Activated CD4-positive, alpha-beta T cell treated with anti-CD3 and anti-CD28 coated beads, Interleukin-2, amount 10 ng/mL, durations not matched to agents 7 days and 5 days (primary cell): ENCODE results near the gene RBM15B. TPM values are rescaled to one million over a fixed set of nuclear protein-coding genes. Genes with fewer than 3 reads are reported as not detected.
"Not testable (repeated sequence)": the region's sequence is repeated elsewhere in the genome, so short reads cannot be mapped to it uniquely, and the experiment has no call there.

Experiments
- CTCF ChIA-PET: fragments of 350-600 bp; sonication (Branson Sonifier 250); formaldehyde crosslinking; loops from one replicate; lab custom pipeline; 2021; ENCODE audit warnings: antibody characterized with exemption; lab: Charles Lee
- POLR2A ChIA-PET: fragments of 350-600 bp; sonication (Branson Sonifier 250); formaldehyde crosslinking; loops from one replicate; lab custom pipeline; 2021; ENCODE audit warnings: antibody characterized with exemption; lab: Charles Lee
- DNase-seq: peaks from one replicate; pipeline ENCODE4 v3.0.0-alpha.2; 2020
- H3K27ac Mint-ChIP-seq: one replicate; pipeline ENCODE4 v1.8.0; 2021; ENCODE audit warnings: mild to moderate bottlenecking, moderate library complexity, mixed read lengths
- H3K27me3 Mint-ChIP-seq: one replicate; pipeline ENCODE4 v1.8.0; 2021; ENCODE audit warnings: mixed read lengths
- H3K36me3 Mint-ChIP-seq: one replicate; pipeline ENCODE4 v1.8.0; 2021; ENCODE audit warnings: low read depth, mixed read lengths
- H3K4me1 Mint-ChIP-seq: one replicate; pipeline ENCODE4 v1.8.0; 2021; ENCODE audit warnings: mixed read lengths
- H3K4me3 Mint-ChIP-seq: one replicate; pipeline ENCODE4 v1.8.0; 2021; ENCODE audit warnings: mild to moderate bottlenecking, moderate library complexity, mixed read lengths
- H3K9me3 Mint-ChIP-seq: one replicate; pipeline ENCODE4 v1.8.0; 2021; ENCODE audit warnings: mixed read lengths
- total RNA-seq, 2 experiments: library from RNA; stranded (reverse); gene quantifications; one replicate each; pipeline ENCODE4 v1.2.3, GENCODE V29; 2021

RBM15B gene
- total RNA-seq, 2 experiments from 2014 or later, result 29.0 to 29.8 TPM

- Mint-ChIP-seq H3K4me3 (no peak overlapping the region), H3K4me1 (no peaks in the 10 kb centered on the region), H3K36me3 (no peaks in the 10 kb centered on the region), H3K27me3 (peaks cover 7% of the 10 kb centered on the region), H3K27ac (no peak overlapping the region), H3K9me3 (no peaks in the 10 kb centered on the region)
- ChIA-PET CTCF (no interaction called here), POLR2A (no interaction called here)
- DNase-seq, result no peak
Measured at GRCh38 chr3:51361746-51362145, 29.3 kb upstream of the RBM15B start.

DNA sequence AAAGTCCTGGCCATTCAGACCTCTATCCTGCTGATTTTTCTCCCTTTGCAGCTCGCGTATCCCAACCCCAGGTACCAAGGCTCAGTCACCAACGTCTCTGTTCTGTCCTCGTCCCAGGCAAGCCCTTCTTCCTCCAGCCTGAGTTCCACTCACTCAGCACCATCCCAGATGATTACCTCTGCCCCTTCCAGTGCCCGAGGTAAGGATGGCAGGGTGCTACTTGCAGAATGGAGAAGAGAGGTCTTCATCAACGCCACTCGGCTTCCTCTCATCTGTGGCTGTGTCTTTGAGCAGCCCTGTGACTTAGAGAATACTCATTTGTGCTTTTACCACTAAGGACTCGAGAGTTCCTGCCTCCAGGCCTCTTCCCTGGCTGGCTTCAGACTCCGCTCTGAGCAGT lies 28.6 kb upstream of the RBM15B start:
- Mint-ChIP-seq H3K4me3 (no peak overlapping the region), H3K9me3 (no peaks in the 10 kb centered on the region)
- CTCF ChIA-PET, result no interaction called here

GRCh38 chr3:51368276-51368675 lies 22.8 kb upstream of the RBM15B start:
- not testable (repeated sequence) for H3K9me3 Mint-ChIP-seq
- CTCF ChIA-PET, result interaction anchor here (1.0 kb wide), 1 partner anchor 752 kb away, joined by 3 read pairs; the partner anchor contains the start of gene MAPKAPK3

More for the DNA sequence above, 28.6 kb upstream of the RBM15B start:
- no peak overlapping the region for H3K27ac Mint-ChIP-seq
- POLR2A ChIA-PET, result no interaction called here
- H3K27me3 Mint-ChIP-seq, result peaks cover 10% of the 10 kb centered on the region
- no peaks in the 10 kb centered on the region for H3K4me1 Mint-ChIP-seq
- no peak for DNase-seq
- H3K36me3 Mint-ChIP-seq, result no peaks in the 10 kb centered on the region

GRCh38 chr3:51371943-51372557 lies 19.0 kb upstream of the RBM15B start:
- no peaks in the 10 kb centered on the region for H3K9me3 Mint-ChIP-seq
- H3K27me3 Mint-ChIP-seq, result peaks cover 2% of the 10 kb centered on the region
- H3K27ac Mint-ChIP-seq, result no peak overlapping the region
- no peak overlapping the region for H3K4me3 Mint-ChIP-seq
- peaks cover 2% of the 10 kb centered on the region for H3K4me1 Mint-ChIP-seq
- ChIA-PET CTCF (interaction anchor here (0.6 to 1.1 kb wide), 11 partner anchors 11 to 762 kb away, joined by 3 to 7 read pairs (median 3); no protein-coding TSS in a partner anchor), POLR2A (no interaction called here)
- no peaks in the 10 kb centered on the region for H3K36me3 Mint-ChIP-seq
- DNase-seq, result peak; percentile 73

More at GRCh38 chr3:51368276-51368675, 22.8 kb upstream of the RBM15B start:
- DNase-seq, H3K4me1 Mint-ChIP-seq, H3K27ac Mint-ChIP-seq, H3K36me3 Mint-ChIP-seq, H3K4me3 Mint-ChIP-seq, POLR2A ChIA-PET: not testable (repeated sequence)
- peaks cover 12% of the 10 kb centered on the region for H3K27me3 Mint-ChIP-seq

DNA sequence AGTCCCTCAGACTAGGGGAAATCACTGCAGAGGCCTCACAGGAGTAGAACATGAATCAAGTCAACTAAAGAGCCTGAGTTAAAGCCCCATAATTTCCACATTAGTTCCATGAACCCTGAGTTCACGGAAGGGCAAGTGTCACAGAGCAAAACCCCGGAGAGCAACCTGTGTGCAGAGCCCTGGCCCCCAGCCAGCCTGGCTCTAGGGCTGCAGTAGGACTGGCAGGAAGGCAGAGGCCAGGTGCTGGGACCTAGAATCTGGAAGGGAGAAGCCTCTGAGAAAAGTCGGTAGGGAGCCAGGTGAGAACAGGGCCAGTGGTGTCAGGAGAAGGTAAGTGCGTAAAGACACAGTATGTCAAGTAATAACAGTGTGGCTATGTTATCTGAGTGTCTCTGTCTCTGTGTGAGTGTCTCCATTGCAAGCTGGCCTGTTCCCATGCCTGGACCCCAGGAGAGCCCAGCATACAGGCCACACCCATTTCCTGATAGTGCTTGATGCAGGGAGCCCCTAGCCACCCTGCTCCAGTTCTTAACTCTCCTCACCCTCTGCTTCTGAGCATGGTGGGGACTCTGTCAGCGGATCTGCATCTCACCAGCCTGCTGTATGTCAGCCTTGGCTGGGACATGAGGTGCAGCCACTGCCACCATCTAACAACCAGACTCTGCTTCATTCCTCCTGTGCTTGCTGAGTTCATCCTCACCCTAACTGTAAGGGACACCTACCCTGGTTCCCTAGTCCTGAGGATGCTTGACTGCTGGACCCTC lies 17.2 kb upstream of the RBM15B start:
- H3K4me1 Mint-ChIP-seq, result peaks cover 2% of the 10 kb centered on the region
- DNase-seq, result no peak
- no peak overlapping the region for H3K4me3 Mint-ChIP-seq
- no peaks in the 10 kb centered on the region for H3K36me3 Mint-ChIP-seq
- ChIA-PET CTCF (no interaction called here), POLR2A (no interaction called here)
- no peak overlapping the region for H3K27ac Mint-ChIP-seq
- no peaks in the 10 kb centered on the region for H3K27me3 Mint-ChIP-seq
- H3K9me3 Mint-ChIP-seq, result no peaks in the 10 kb centered on the region

GRCh38 chr3:51374456-51374855 lies 16.6 kb upstream of the RBM15B start:
- ChIA-PET POLR2A (no interaction called here), CTCF (interaction anchor here (0.6 kb wide), 1 partner anchor 14 kb away, joined by 5 read pairs; no protein-coding TSS in a partner anchor)
- DNase-seq, result no peak
- Mint-ChIP-seq H3K27me3 (no peaks in the 10 kb centered on the region), H3K4me3 (no peak overlapping the region), H3K27ac (no peak overlapping the region), H3K9me3 (no peaks in the 10 kb centered on the region), H3K4me1 (peaks cover 9% of the 10 kb centered on the region), H3K36me3 (no peaks in the 10 kb centered on the region)

GRCh38 chr3:51375136-51375535 lies 15.9 kb upstream of the RBM15B start:
- POLR2A ChIA-PET, result no interaction called here
- Mint-ChIP-seq H3K27me3 (no peaks in the 10 kb centered on the region), H3K36me3 (no peaks in the 10 kb centered on the region), H3K4me3 (no peak overlapping the region), H3K27ac (no peak overlapping the region), H3K9me3 (no peaks in the 10 kb centered on the region), H3K4me1 (peaks cover 12% of the 10 kb centered on the region)
- CTCF ChIA-PET, result interaction anchor here (0.6 to 0.8 kb wide), 2 partner anchors 14 to 699 kb away, joined by 3 to 5 read pairs; no protein-coding TSS in a partner anchor
- no peak for DNase-seq

GRCh38 chr3:51375571-51375970 lies 15.5 kb upstream of the RBM15B start:
- no peaks in the 10 kb centered on the region for H3K9me3 Mint-ChIP-seq
- peaks cover 12% of the 10 kb centered on the region for H3K4me1 Mint-ChIP-seq
- no peak overlapping the region for H3K4me3 Mint-ChIP-seq
- no peak for DNase-seq
- H3K27ac Mint-ChIP-seq, result no peak overlapping the region
- CTCF ChIA-PET, result interaction anchor here (0.8 kb wide), 1 partner anchor 700 kb away, joined by 3 read pairs; no protein-coding TSS in a partner anchor
- no peaks in the 10 kb centered on the region for H3K27me3 Mint-ChIP-seq
- POLR2A ChIA-PET, result no interaction called here
- no peaks in the 10 kb centered on the region for H3K36me3 Mint-ChIP-seq

GRCh38 chr3:51378065-51378464 lies 13.0 kb upstream of the RBM15B start:
- H3K27ac Mint-ChIP-seq, result no peak overlapping the region
- POLR2A ChIA-PET, result no interaction called here
- no peak for DNase-seq
- H3K4me1 Mint-ChIP-seq, result peaks cover 13% of the 10 kb centered on the region
- no peaks in the 10 kb centered on the region for H3K27me3 Mint-ChIP-seq
- H3K36me3 Mint-ChIP-seq, result no peaks in the 10 kb centered on the region
- CTCF ChIA-PET, result interaction anchor here (0.9 to 3.6 kb wide), 5 partner anchors 12 to 805 kb away, joined by 3 to 14 read pairs (median 3); partner anchors contain the start of gene RBM15B
- no peaks in the 10 kb centered on the region for H3K9me3 Mint-ChIP-seq
- no peak overlapping the region for H3K4me3 Mint-ChIP-seq

GRCh38 chr3:51378726-51379125 lies 12.4 kb upstream of the RBM15B start:
- POLR2A ChIA-PET, result no interaction called here
- H3K27ac Mint-ChIP-seq, result no peak overlapping the region

GRCh38 chr3:51379301-51379700 lies 11.8 kb upstream of the RBM15B start:
- peaks cover 22% of the 10 kb centered on the region for H3K4me1 Mint-ChIP-seq
- H3K36me3 Mint-ChIP-seq, result peaks cover 5% of the 10 kb centered on the region
- DNase-seq, result no peak
- no peak overlapping the region for H3K4me3 Mint-ChIP-seq
- POLR2A ChIA-PET, result no interaction called here
- no peak overlapping the region for H3K27ac Mint-ChIP-seq
- no peaks in the 10 kb centered on the region for H3K27me3 Mint-ChIP-seq
- H3K9me3 Mint-ChIP-seq, result no peaks in the 10 kb centered on the region
- CTCF ChIA-PET, result interaction anchor here (0.6 to 3.6 kb wide), 3 partner anchors 8 to 163 kb away, joined by 3 to 14 read pairs (median 4); partner anchors contain the start of gene RBM15B

More at GRCh38 chr3:51378726-51379125, 12.4 kb upstream of the RBM15B start:
- H3K36me3 Mint-ChIP-seq, result peaks cover 2% of the 10 kb centered on the region
- no peaks in the 10 kb centered on the region for H3K9me3 Mint-ChIP-seq
- H3K4me1 Mint-ChIP-seq, result peaks cover 18% of the 10 kb centered on the region
- CTCF ChIA-PET, result interaction anchor here (0.8 to 3.6 kb wide), 4 partner anchors 9 to 806 kb away, joined by 3 to 14 read pairs (median 3); partner anchors contain the start of gene RBM15B
- H3K4me3 Mint-ChIP-seq, result no peak overlapping the region
- DNase-seq, result no peak
- H3K27me3 Mint-ChIP-seq, result no peaks in the 10 kb centered on the region

DNA sequence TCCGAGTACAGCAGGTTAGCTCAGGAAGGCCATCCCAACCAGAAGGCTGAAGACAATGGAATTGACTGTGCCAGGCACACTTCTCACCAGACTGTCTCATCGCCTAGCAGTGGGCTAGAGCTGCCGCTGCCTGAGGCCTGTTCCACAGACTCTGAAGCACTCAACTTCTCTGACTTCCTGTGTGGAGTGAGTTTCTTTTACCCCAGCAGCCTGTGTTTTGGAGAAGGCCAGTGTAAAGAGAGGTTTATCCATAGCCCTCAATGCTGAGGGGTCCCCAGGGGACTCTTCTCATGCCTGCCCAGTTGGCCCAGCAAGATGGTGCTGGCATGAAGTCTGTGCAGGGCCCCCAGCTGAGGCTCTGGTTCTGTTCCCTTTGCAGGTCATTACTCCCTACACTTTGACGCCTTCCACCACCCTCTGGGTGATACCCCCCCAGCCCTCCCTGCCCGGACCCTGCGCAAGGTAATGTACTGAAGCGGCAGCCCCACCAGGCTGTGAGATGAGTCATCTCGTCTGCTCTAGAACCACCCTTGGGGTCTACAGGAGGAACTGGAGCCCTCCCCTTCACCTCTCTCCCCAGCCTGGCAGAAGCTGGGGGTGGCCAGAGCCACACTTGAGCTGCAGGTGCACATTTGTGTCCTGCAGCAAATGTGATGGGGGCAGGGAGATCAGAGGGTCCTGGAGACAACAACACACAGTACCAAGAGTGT lies 11.2 kb upstream of the RBM15B start:
- no peaks in the 10 kb centered on the region for H3K27me3 Mint-ChIP-seq
- peaks cover 22% of the 10 kb centered on the region for H3K4me1 Mint-ChIP-seq
- H3K27ac Mint-ChIP-seq, result no peak overlapping the region
- H3K4me3 Mint-ChIP-seq, result no peak overlapping the region
- CTCF ChIA-PET, result interaction anchor here (0.6 to 3.6 kb wide), 2 partner anchors 10 to 163 kb away, joined by 4 to 14 read pairs; partner anchors contain the start of gene RBM15B
- H3K36me3 Mint-ChIP-seq, result peaks cover 10% of the 10 kb centered on the region
- POLR2A ChIA-PET, result no interaction called here
- H3K9me3 Mint-ChIP-seq, result no peaks in the 10 kb centered on the region
- no peak for DNase-seq
